GM12878 (cell line): ENCODE results near the gene CLECL1. TPM values are rescaled to one million over a fixed set of nuclear protein-coding genes. Genes with fewer than 3 reads are reported as not detected.
A peak's percentile ranks its signal among the peaks of the same experiment; 100 is the strongest.

Experiments used
- ATAC-seq: fragments of 200-7000 bp; cut with Tn5 transposase; 3 replicates; pipeline ENCODE4 v1.9.1; 2020; ENCODE audit warnings: mild to moderate bottlenecking, moderate library complexity
- BruUV-seq: library from RNA; stranded (reverse); fragments of 400-500 nt; replicated peaks from 2 replicates; lab custom pipeline; 2021; lab: Mats Ljungman, UMichigan
- CTCF ChIA-PET: fragments of 300-600 bp; sonication (Branson Sonifier 250); formaldehyde crosslinking; extraction: SDS; loops from one replicate; lab custom pipeline; 2021; ENCODE audit warnings: inconsistent platforms; lab: Yijun Ruan, JAX
- POLR2A ChIA-PET: fragments of 350-600 bp; formaldehyde crosslinking; extraction: SDS; loops from one replicate; lab custom pipeline; 2021; ENCODE audit warnings: inconsistent platforms; lab: Charles Lee
- RAD21 ChIA-PET: fragments of 300-600 bp; sonication (Branson Sonifier 250); formaldehyde crosslinking; loops from one replicate; lab custom pipeline; 2023; ENCODE audit warnings: antibody characterized with exemption; ENCODE audit not compliant: unreplicated experiment; lab: Charles Lee
- SMC1A ChIA-PET: fragments of 300-600 bp; sonication (Branson Sonifier 250); formaldehyde crosslinking; loops from one replicate; lab custom pipeline; 2023; ENCODE audit not compliant: unreplicated experiment, uncharacterized antibody; lab: Charles Lee
- DNase-seq: peaks from one replicate; pipeline ENCODE4 v3.0.0-alpha.2; 2011; ENCODE audit warnings: low read depth, low spot score
- FAIRE-seq: peaks from 3 replicates; lab custom pipeline; 2011; peaks lifted over from hg19 to GRCh38; lab: Jason Lieb, UNC
- H2AFZ ChIP-seq: 2 replicates; pipeline ENCODE4 v1.6.0; 2011; ENCODE audit warnings: low read depth, low read length, control low read depth; ENCODE audit not compliant: control insufficient read depth
- H3K27ac ChIP-seq: 2 replicates; pipeline ENCODE4 v1.5.1; 2011; ENCODE audit warnings: control low read depth; ENCODE audit not compliant: control insufficient read depth, insufficient read depth
- H3K27me3 ChIP-seq, 2 experiments: replicated peaks in 1 of 2; 2 replicates each; pipeline versions ENCODE4 v1.6.0 to v1.6.1; 2011; ENCODE audit warnings: low read length in 1 of 2; ENCODE audit not compliant: control insufficient read depth in 2 of 2, insufficient read depth in 2 of 2
- H3K36me3 ChIP-seq, 2 experiments: 2 replicates each; pipeline ENCODE4 v1.5.1; 2011; ENCODE audit warnings: low read length in 1 of 2; ENCODE audit not compliant: control insufficient read depth in 2 of 2, insufficient read depth in 2 of 2
- H3K4me1 ChIP-seq: 2 replicates; pipeline ENCODE4 v1.6.1; 2011; ENCODE audit warnings: mild to moderate bottlenecking, low read length, moderate library complexity, mixed read lengths; ENCODE audit not compliant: control insufficient read depth, insufficient read depth
- H3K4me2 ChIP-seq: 2 replicates; pipeline ENCODE4 v1.6.0; 2011; ENCODE audit warnings: control low read depth; ENCODE audit not compliant: control insufficient read depth, insufficient read depth
- H3K4me3 ChIP-seq: fragments of 200-600 bp; sonication (generic); 2 replicates; pipeline ENCODE4 v1.5.1; 2016
- H3K79me2 ChIP-seq: 2 replicates; pipeline ENCODE4 v1.6.0; 2011; ENCODE audit warnings: low read length; ENCODE audit not compliant: control insufficient read depth, insufficient read depth
- H3K9ac ChIP-seq: 2 replicates; pipeline ENCODE4 v1.8.0; 2011; ENCODE audit warnings: low read length, control low read depth, mixed read lengths; ENCODE audit not compliant: control insufficient read depth, insufficient read depth
- H3K9me3 ChIP-seq: replicated peaks from 3 replicates; pipeline ENCODE4 v1.5.1; 2011; ENCODE audit warnings: mild to moderate bottlenecking, low read length; ENCODE audit not compliant: control insufficient read depth, insufficient read depth
- H4K20me1 ChIP-seq: 2 replicates; pipeline ENCODE4 v1.6.0; 2011; ENCODE audit not compliant: control insufficient read depth, insufficient read depth
- CREB1 ChIP-seq: IDR thresholded peaks from 2 replicates; pipeline ENCODE4 v1.6.1; 2012; ENCODE audit warnings: low read depth, mild to moderate bottlenecking, inconsistent platforms
- EGR1 ChIP-seq, 2 experiments: IDR thresholded peaks; 1 replicate in 1 of 2; 2 replicates in 1 of 2; pipeline ENCODE4 v1.6.1; 2011 to 2012; ENCODE audit warnings: low read depth in 2 of 2, low read length in 2 of 2, borderline replicate concordance in 1 of 2, mild to moderate bottlenecking in 1 of 2, moderate library complexity in 1 of 2
- LARP7 ChIP-seq: fragments of 450-650 bp; IDR thresholded peaks from 2 replicates; pipeline ENCODE4 v1.6.1; 2017; ENCODE audit warnings: mild to moderate bottlenecking
- MTA3 ChIP-seq: IDR thresholded peaks from 2 replicates; pipeline ENCODE4 v1.6.1; 2012; ENCODE audit warnings: low read length, inconsistent platforms, borderline replicate concordance
- MXI1 ChIP-seq: fragments of 150-350 bp; IDR thresholded peaks from 2 replicates; pipeline ENCODE4 v1.6.1; 2011; ENCODE audit warnings: low read depth, mild to moderate bottlenecking, inconsistent platforms, low read length, improper control_type of control experiment
- NR2C2 ChIP-seq: IDR thresholded peaks from 2 replicates; pipeline ENCODE4 v1.6.1; 2011; ENCODE audit warnings: borderline replicate concordance, low read depth; ENCODE audit not compliant: control insufficient read depth, insufficient read length
- POLR2A ChIP-seq: IDR thresholded peaks from 2 replicates; pipeline ENCODE4 v1.6.1; 2011; ENCODE audit warnings: low read depth, mild to moderate bottlenecking, low read length
- POLR2AphosphoS2 ChIP-seq: IDR thresholded peaks from 2 replicates; pipeline ENCODE4 v1.6.1; 2011; ENCODE audit warnings: low read depth, mild to moderate bottlenecking, low read length, improper control_type of control experiment, moderate library complexity
- SP1 ChIP-seq: IDR thresholded peaks from one replicate; pipeline ENCODE4 v1.6.1; 2011; ENCODE audit warnings: low read depth, low read length
- ZNF217 ChIP-seq: fragments of 450-650 bp; IDR thresholded peaks from 2 replicates; pipeline ENCODE4 v1.6.1; 2017; ENCODE audit warnings: antibody characterized with exemption, mild to moderate bottlenecking
- WGBS: methylation state at CpG from one replicate; pipeline ENCODE4 v1.1.6; 2016; ENCODE audit warnings: low lambda C conversion rate; ENCODE audit not compliant: insufficient replicate concordance, insufficient coverage; ENCODE audit errors: missing lambda C conversion rate; 5-methylcytosine and 5-hydroxymethylcytosine counted together
- in situ Hi-C: fragments of 300-500 bp; cut with MboI; formaldehyde crosslinking; loops from 9 replicates; pipeline ENCODE4 v1.14.3; 2018; ENCODE audit warnings: mixed read lengths
- intact Hi-C: fragments of 100-400 bp; cut with micrococcal nuclease; formaldehyde crosslinking; loops from one replicate; pipeline ENCODE4 v1.14.2; 2022; ENCODE audit not compliant: unreplicated experiment
- polyA plus RNA-seq, 11 experiments: library from polyadenylated mRNA; depleted of rRNA in 4 of 11; unstranded in 6 of 11; stranded (reverse) in 5 of 11; fragments of >200 nt; fragmentation: Nextera tagmentation in 4 of 11; fragmentation: Illumina TruSeq in 1 of 11; extraction: Ambion mirVana in 4 of 11; extraction: Trizol in 1 of 11; gene quantifications; 1 replicate in 1 of 11; 2 replicates in 10 of 11; pipeline versions ENCODE4 v1.2.1 to v1.2.3, GENCODE V29; 2011 to 2016; ENCODE audit warnings: inconsistent platforms in 2 of 11, missing spikeins in 2 of 11, low read depth in 1 of 11
- total RNA-seq, 4 experiments: library from RNA; depleted of rRNA in 3 of 4; stranded (reverse); fragments of >200 nt in 3 of 4; fragmentation: Illumina TruSeq in 1 of 4; extraction: Trizol in 1 of 4; gene quantifications; 2 replicates each; pipeline versions ENCODE4 v1.2.1 to v1.2.3, GENCODE V29; 2013 to 2021
- TF ChIP-seq, protein P1 (sequence below): fragments of 450-650 bp; IDR thresholded peaks from 2 replicates; pipeline ENCODE4 v1.6.1; 2017; ENCODE audit warnings: mild to moderate bottlenecking, moderate library complexity

CLECL1 gene
- total and polyA plus RNA-seq, 10 of the 15 experiments (the other 5 are each of a cell fraction or from before 2014, with no cell fraction given), result 4.6 to 56.5 (median 46.4) TPM

- Histone ChIP-seq H3K9ac (no peak overlapping the region), H3K4me3 (no peak overlapping the region), H3K36me3 (peaks cover 0 to 14% of the 10 kb centered on the region in 2 experiments; a peak in 3 of 4 replicates), H3K27ac (no peak overlapping the region), H3K9me3 (no peaks in the 10 kb centered on the region), H3K4me1 (no peaks in the 10 kb centered on the region), H3K79me2 (peaks cover 27% of the 10 kb centered on the region), H4K20me1 (no peaks in the 10 kb centered on the region), H2AFZ (no peak overlapping the region), H3K4me2 (no peak overlapping the region; the same call in 1 of the 2 replicates), H3K27me3 (no peaks in the 10 kb centered on the region)
- FAIRE-seq (no peak), DNase-seq (no peak), ATAC-seq (no peak)
- POLR2A ChIA-PET, result interaction anchor here (0.8 to 1.7 kb wide), 3 partner anchors 11 to 43 kb away, joined by 3 to 7 read pairs (median 6); no protein-coding TSS in a partner anchor
- WGBS, result 96% methylated on average over 3 of the region's 3 CpGs
- BruUV-seq, result no TSS peak
- CTCF ChIA-PET, result interaction anchor here (1.0 to 19.3 kb wide), 6 partner anchors 12 to 103 kb away, joined by 3 to 835 read pairs (median 5); no protein-coding TSS in a partner anchor
- in situ Hi-C loops (loop anchor here (5.0 kb wide), 1 partner anchor 43 kb away; no protein-coding TSS in a partner anchor), intact Hi-C loops (loop anchor here (5.0 kb wide), 1 partner anchor 113 kb away; the partner anchor contains the start of gene CLEC2B)
- SMC1A ChIA-PET, result interaction anchor here (1.1 to 22.8 kb wide), 7 partner anchors 7 to 114 kb away, joined by 3 to 814 read pairs (median 4); partner anchors contain the start of gene CD69
- RAD21 ChIA-PET, result interaction anchor here (0.9 to 17.5 kb wide), 4 partner anchors 8 to 43 kb away, joined by 4 to 577 read pairs (median 70); no protein-coding TSS in a partner anchor
- no peak for TF ChIP-seq POLR2A
- TF ChIP-seq CREB1, result no peak
- TF ChIP-seq, protein P1, sequence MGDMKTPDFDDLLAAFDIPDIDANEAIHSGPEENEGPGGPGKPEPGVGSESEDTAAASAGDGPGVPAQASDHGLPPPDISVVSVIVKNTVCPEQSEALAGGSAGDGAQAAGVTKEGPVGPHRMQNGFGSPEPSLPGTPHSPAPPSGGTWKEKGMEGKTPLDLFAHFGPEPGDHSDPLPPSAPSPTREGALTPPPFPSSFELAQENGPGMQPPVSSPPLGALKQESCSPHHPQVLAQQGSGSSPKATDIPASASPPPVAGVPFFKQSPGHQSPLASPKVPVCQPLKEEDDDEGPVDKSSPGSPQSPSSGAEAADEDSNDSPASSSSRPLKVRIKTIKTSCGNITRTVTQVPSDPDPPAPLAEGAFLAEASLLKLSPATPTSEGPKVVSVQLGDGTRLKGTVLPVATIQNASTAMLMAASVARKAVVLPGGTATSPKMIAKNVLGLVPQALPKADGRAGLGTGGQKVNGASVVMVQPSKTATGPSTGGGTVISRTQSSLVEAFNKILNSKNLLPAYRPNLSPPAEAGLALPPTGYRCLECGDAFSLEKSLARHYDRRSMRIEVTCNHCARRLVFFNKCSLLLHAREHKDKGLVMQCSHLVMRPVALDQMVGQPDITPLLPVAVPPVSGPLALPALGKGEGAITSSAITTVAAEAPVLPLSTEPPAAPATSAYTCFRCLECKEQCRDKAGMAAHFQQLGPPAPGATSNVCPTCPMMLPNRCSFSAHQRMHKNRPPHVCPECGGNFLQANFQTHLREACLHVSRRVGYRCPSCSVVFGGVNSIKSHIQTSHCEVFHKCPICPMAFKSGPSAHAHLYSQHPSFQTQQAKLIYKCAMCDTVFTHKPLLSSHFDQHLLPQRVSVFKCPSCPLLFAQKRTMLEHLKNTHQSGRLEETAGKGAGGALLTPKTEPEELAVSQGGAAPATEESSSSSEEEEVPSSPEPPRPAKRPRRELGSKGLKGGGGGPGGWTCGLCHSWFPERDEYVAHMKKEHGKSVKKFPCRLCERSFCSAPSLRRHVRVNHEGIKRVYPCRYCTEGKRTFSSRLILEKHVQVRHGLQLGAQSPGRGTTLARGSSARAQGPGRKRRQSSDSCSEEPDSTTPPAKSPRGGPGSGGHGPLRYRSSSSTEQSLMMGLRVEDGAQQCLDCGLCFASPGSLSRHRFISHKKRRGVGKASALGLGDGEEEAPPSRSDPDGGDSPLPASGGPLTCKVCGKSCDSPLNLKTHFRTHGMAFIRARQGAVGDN, result no peak
- TF ChIP-seq ZNF217, result no peak
- peak; percentile 28; the same call in 1 of the 2 replicates for TF ChIP-seq MXI1
- TF ChIP-seq MTA3, result no peak
- peak; percentile 14; the same call in 1 of the 2 replicates for TF ChIP-seq POLR2AphosphoS2
- no peak for TF ChIP-seq LARP7
- TF ChIP-seq SP1, result no peak
- TF ChIP-seq EGR1 (IDR thresholded peaks at IDR 0.05; ENCODE audit: borderline replicate concordance in 1 of 2, low read depth in 2 of 2, low read length in 2 of 2), result no peak
- TF ChIP-seq NR2C2, result no peak
Observed at GRCh38 chr12:9754099-9754927, 21.4 kb upstream of the CLECL1 start.
